CD4-positive, alpha-beta T cell (primary cell): Measurements from ENCODE around the gene BATF. TPM values are rescaled to one million over a fixed set of nuclear protein-coding genes. Genes with fewer than 3 reads are reported as not detected.

Experiments used
- ATAC-seq: fragments of 200-7000 bp; cut with Tn5 transposase; one replicate; pipeline ENCODE4 v1.10.0; 2022; ENCODE audit warnings: mild to moderate bottlenecking; ENCODE audit not compliant: poor library complexity
- CTCF ChIA-PET: fragments of 350-600 bp; sonication (Branson Sonifier 250); formaldehyde crosslinking; loops from one replicate; lab custom pipeline; 2021; ENCODE audit warnings: antibody characterized with exemption, inconsistent platforms; lab: Charles Lee
- POLR2A ChIA-PET: fragments of 350-600 bp; sonication (Branson Sonifier 250); formaldehyde crosslinking; loops from one replicate; lab custom pipeline; 2021; ENCODE audit warnings: antibody characterized with exemption, inconsistent platforms; lab: Charles Lee
- DNase-seq, 14 experiments: peaks; one replicate each; pipeline ENCODE4 v3.0.0-alpha.2; 2013 to 2020; ENCODE audit warnings: mixed read lengths in 2 of 14
- H3K27ac ChIP-seq, 2 donors: one replicate each; pipeline versions ENCODE4 v1.5.1 to v1.7.0; 2013; ENCODE audit warnings: low read length in 2 of 2, low read depth in 1 of 2, mild to moderate bottlenecking in 1 of 2
- H3K27me3 ChIP-seq, 2 experiments: 1 replicate in 1 of 2; 2 replicates in 1 of 2; pipeline versions ENCODE4 v1.6.1 to v1.7.0; 2013; ENCODE audit warnings: low read length in 2 of 2, control low read depth in 1 of 2, mild to moderate bottlenecking in 1 of 2, moderate library complexity in 1 of 2; ENCODE audit not compliant: insufficient read depth in 2 of 2, control insufficient read depth in 1 of 2
- H3K36me3 ChIP-seq: one replicate; pipeline ENCODE4 v1.6.1; 2013; ENCODE audit warnings: low read length, control low read depth; ENCODE audit not compliant: insufficient read depth
- H3K4me1 ChIP-seq: one replicate; pipeline ENCODE4 v1.6.1; 2013; ENCODE audit warnings: low read length, control low read depth; ENCODE audit not compliant: insufficient read depth
- H3K4me3 ChIP-seq: one replicate; pipeline ENCODE4 v1.5.1; 2013; ENCODE audit warnings: mild to moderate bottlenecking, low read length, moderate library complexity
- H3K9me3 ChIP-seq, 2 experiments: 1 replicate in 1 of 2; 2 replicates in 1 of 2; pipeline versions ENCODE4 v1.6.1 to v1.7.0; 2013; ENCODE audit warnings: low read length in 2 of 2, mild to moderate bottlenecking in 2 of 2, control low read depth in 1 of 2, moderate library complexity in 1 of 2; ENCODE audit not compliant: control insufficient read depth in 1 of 2, insufficient read depth in 1 of 2
- H3K27ac Mint-ChIP-seq: one replicate; pipeline ENCODE4 v1.8.0; 2020; ENCODE audit warnings: mixed read lengths
- H3K27me3 Mint-ChIP-seq: one replicate; pipeline ENCODE4 v1.8.0; 2021; ENCODE audit warnings: mixed read lengths
- H3K36me3 Mint-ChIP-seq: one replicate; pipeline ENCODE4 v1.8.0; 2021; ENCODE audit warnings: low read depth, mixed read lengths
- H3K4me1 Mint-ChIP-seq: one replicate; pipeline ENCODE4 v1.8.0; 2021; ENCODE audit warnings: low read depth, mixed read lengths
- H3K4me3 Mint-ChIP-seq: one replicate; pipeline ENCODE4 v1.8.0; 2020; ENCODE audit warnings: mild to moderate bottlenecking, mixed read lengths
- H3K9me3 Mint-ChIP-seq: one replicate; pipeline ENCODE4 v1.8.0; 2020; ENCODE audit warnings: mixed read lengths
- CTCF ChIP-seq: fragments of 200-600 bp; IDR thresholded peaks from one replicate; pipeline ENCODE4 v1.8.0; 2022; ENCODE audit warnings: antibody characterized with exemption, mild to moderate bottlenecking
- intact Hi-C, 2 experiments: fragments of 100-400 bp; cut with DNase I in 1 of 2; cut with micrococcal nuclease in 1 of 2; formaldehyde crosslinking; loops; one replicate each; pipeline versions ENCODE4 v1.15.1 to v1.9.0; 2023 to 2025; cut with DNase I, micrococcal nuclease
- total RNA-seq, 174 experiments: library from RNA in 2 of 174; stranded (reverse) in 2 of 174; gene quantifications; one replicate each; pipeline ENCODE4 v1.2.3 and lab custom pipeline; 2021 to 2026

Gene BATF
- total RNA-seq, 2 experiments from 2014 or later, result 6.7 to 7.8 TPM

GRCh38 chr14:75589931-75590330 lies 67.7 kb downstream of the BATF start:
- DNase-seq, result no peak
- Histone ChIP-seq H3K9me3 (peaks cover 0 to 3% of the 10 kb centered on the region in 2 experiments), H3K27me3 (no peaks in the 10 kb centered on the region), H3K27ac (no peak overlapping the region), H3K4me1 (no peaks in the 10 kb centered on the region), H3K36me3 (no peaks in the 10 kb centered on the region), H3K4me3 (no peak overlapping the region)
- Mint-ChIP-seq H3K4me1 (no peaks in the 10 kb centered on the region), H3K27ac (no peak overlapping the region), H3K27me3 (no peaks in the 10 kb centered on the region), H3K9me3 (no peaks in the 10 kb centered on the region), H3K36me3 (no peaks in the 10 kb centered on the region), H3K4me3 (no peak overlapping the region)
- intact Hi-C loops, result no loop called here
- CTCF ChIA-PET, result interaction anchor here (1.1 kb wide), 1 partner anchor 12 kb away, joined by 3 read pairs; no protein-coding TSS in a partner anchor
- ATAC-seq, result no peak
- POLR2A ChIA-PET, result no interaction called here
- TF ChIP-seq CTCF, result no peak

GRCh38 chr14:75591331-75591946 lies 69.2 kb downstream of the BATF start:
- H3K4me1 ChIP-seq, result no peaks in the 10 kb centered on the region
- intact Hi-C loops, result no loop called here
- H3K36me3 ChIP-seq, result no peaks in the 10 kb centered on the region
- no peak overlapping the region for H3K27ac Mint-ChIP-seq
- no peaks in the 10 kb centered on the region for H3K27me3 Mint-ChIP-seq
- no peak for DNase-seq
- no peak for ATAC-seq
- H3K9me3 Mint-ChIP-seq, result no peaks in the 10 kb centered on the region
- ChIA-PET POLR2A (no interaction called here), CTCF (interaction anchor here (0.6 to 1.4 kb wide), 2 partner anchors 12 to 104 kb away, joined by 3 read pairs; no protein-coding TSS in a partner anchor)
- H3K36me3 Mint-ChIP-seq, result no peaks in the 10 kb centered on the region
- H3K9me3 ChIP-seq, result peaks cover 0 to 3% of the 10 kb centered on the region in 2 experiments
- no peaks in the 10 kb centered on the region for H3K4me1 Mint-ChIP-seq
- no peaks in the 10 kb centered on the region for H3K27me3 ChIP-seq
- H3K27ac ChIP-seq, result no peak overlapping the region
- no peak overlapping the region for H3K4me3 Mint-ChIP-seq
- no peak overlapping the region for H3K4me3 ChIP-seq
- no peak for TF ChIP-seq CTCF

GRCh38 chr14:75591987-75592575 lies 69.8 kb downstream of the BATF start:
- H3K27ac ChIP-seq, result no peak overlapping the region
- Mint-ChIP-seq H3K27me3 (no peaks in the 10 kb centered on the region), H3K4me1 (no peaks in the 10 kb centered on the region), H3K4me3 (no peak overlapping the region), H3K27ac (no peak overlapping the region), H3K36me3 (no peaks in the 10 kb centered on the region), H3K9me3 (no peaks in the 10 kb centered on the region)
- ATAC-seq, result no peak
- H3K4me1 ChIP-seq, result no peaks in the 10 kb centered on the region
- DNase-seq, result no peak
- intact Hi-C loops, result no loop called here
- POLR2A ChIA-PET, result no interaction called here
- H3K27me3 ChIP-seq, result no peaks in the 10 kb centered on the region
- H3K36me3 ChIP-seq, result no peaks in the 10 kb centered on the region
- CTCF ChIA-PET, result interaction anchor here (0.6 to 1.4 kb wide), 2 partner anchors 11 to 105 kb away, joined by 3 read pairs; no protein-coding TSS in a partner anchor
- TF ChIP-seq CTCF, result no peak
- H3K9me3 ChIP-seq, result peaks cover 0 to 3% of the 10 kb centered on the region in 2 experiments
- no peak overlapping the region for H3K4me3 ChIP-seq
